Natural killer cell (primary cell): ENCODE measurements around the gene TMEM270. TPM values are rescaled to one million over a fixed set of nuclear protein-coding genes. Genes with fewer than 3 reads are reported as not detected.

Source experiments
- ATAC-seq, 3 donors: fragments of 150-1000 bp in 2 of 3; fragments of 200-7000 bp in 1 of 3; cut with Tn5 transposase; 1 replicate in 1 of 3; 2 replicates in 2 of 3; pipeline ENCODE4 v1.10.0; 2021; ENCODE audit warnings: mild to moderate bottlenecking in 2 of 3, moderate library complexity in 2 of 3
- DNase-seq, 2 donors: peaks; one replicate each; pipeline versions ENCODE4 v3.0.0 to v3.0.0-alpha.2; 2013 to 2021; ENCODE audit warnings: mixed read lengths in 1 of 2
- H3K27ac ChIP-seq: one replicate; pipeline ENCODE4 v1.5.1; 2013; ENCODE audit warnings: mild to moderate bottlenecking, low read length
- H3K27me3 ChIP-seq: one replicate; pipeline ENCODE4 v1.6.1; 2013; ENCODE audit warnings: low read length; ENCODE audit not compliant: control insufficient read depth, insufficient read depth
- H3K36me3 ChIP-seq: one replicate; pipeline ENCODE4 v1.6.1; 2013; ENCODE audit warnings: low read length; ENCODE audit not compliant: control insufficient read depth, insufficient read depth
- H3K4me1 ChIP-seq: one replicate; pipeline ENCODE4 v1.6.1; 2013; ENCODE audit warnings: low read length; ENCODE audit not compliant: control insufficient read depth, insufficient read depth
- H3K4me3 ChIP-seq: one replicate; pipeline ENCODE4 v1.5.1; 2013; ENCODE audit warnings: low read length
- H3K9me3 ChIP-seq: one replicate; pipeline ENCODE4 v1.6.1; 2013; ENCODE audit warnings: low read length; ENCODE audit not compliant: control insufficient read depth, insufficient read depth
- H3K27ac Mint-ChIP-seq, 2 donors: one replicate each; pipeline ENCODE4 v1.8.0; 2022; ENCODE audit warnings: mild to moderate bottlenecking in 2 of 2, mixed read lengths in 2 of 2, moderate library complexity in 1 of 2
- H3K27me3 Mint-ChIP-seq, 2 donors: one replicate each; pipeline ENCODE4 v1.8.0; 2022; ENCODE audit warnings: low read depth in 2 of 2, mixed read lengths in 2 of 2
- H3K36me3 Mint-ChIP-seq: one replicate; pipeline ENCODE4 v1.8.0; 2022; ENCODE audit warnings: mixed read lengths
- H3K4me1 Mint-ChIP-seq, 2 donors: one replicate each; pipeline ENCODE4 v1.8.0; 2022; ENCODE audit warnings: mixed read lengths in 2 of 2
- H3K4me3 Mint-ChIP-seq: one replicate; pipeline ENCODE4 v1.8.0; 2022; ENCODE audit warnings: mild to moderate bottlenecking, moderate library complexity, mixed read lengths
- H3K9me3 Mint-ChIP-seq, 2 donors: one replicate each; pipeline ENCODE4 v1.8.0; 2022; ENCODE audit warnings: mixed read lengths in 2 of 2
- CTCF ChIP-seq: fragments of 200-600 bp; IDR thresholded peaks from one replicate; pipeline ENCODE4 v1.8.0; 2022; ENCODE audit warnings: antibody characterized with exemption
- WGBS: methylation state at CpG from one replicate; pipeline ENCODE4 v1.1.7; 2013; ENCODE audit warnings: missing lambda C conversion rate; ENCODE audit not compliant: insufficient coverage; 5-methylcytosine and 5-hydroxymethylcytosine counted together
- intact Hi-C: fragments of 100-400 bp; cut with micrococcal nuclease; formaldehyde crosslinking; loops from one replicate; pipeline ENCODE4 v1.14.2; 2022
- total RNA-seq, 4 donors: library from RNA; stranded (reverse); fragments of 120-200 nt in 1 of 4; gene quantifications; one replicate each; pipeline versions ENCODE4 v1.2.3 to v1.2.4, GENCODE V29; 2013 to 2022

The TMEM270 gene
- total RNA-seq, 3 donors from 2014 or later (not counting 1 experiment from before 2014, with no cell fraction given) = not detected

GRCh38 chr7:73903321-73904218, 42.6 kb downstream of the TMEM270 start:
- H3K36me3 Mint-ChIP-seq = no peaks in the 10 kb centered on the region
- 93% methylated on average over 15 of the region's 15 CpGs for WGBS
- no peak overlapping the region for H3K27ac Mint-ChIP-seq
- H3K9me3 ChIP-seq = no peaks in the 10 kb centered on the region
- intact Hi-C loops = no loop called here
- H3K4me1 Mint-ChIP-seq = no peaks in the 10 kb centered on the region
- no peaks in the 10 kb centered on the region for H3K36me3 ChIP-seq
- no peak overlapping the region for H3K27ac ChIP-seq
- ATAC-seq (no peak), DNase-seq (no peak)
- H3K4me3 ChIP-seq = no peak overlapping the region
- H3K27me3 ChIP-seq = no peaks in the 10 kb centered on the region
- H3K9me3 Mint-ChIP-seq = no peaks in the 10 kb centered on the region
- H3K27me3 Mint-ChIP-seq = no peaks in the 10 kb centered on the region
- TF ChIP-seq CTCF = no peak
- no peak overlapping the region for H3K4me3 Mint-ChIP-seq
- no peaks in the 10 kb centered on the region for H3K4me1 ChIP-seq

GRCh38 chr7:73904219-73905137, 43.5 kb downstream of the TMEM270 start:
- H3K27me3 Mint-ChIP-seq = no peaks in the 10 kb centered on the region
- intact Hi-C loops = no loop called here
- WGBS = 90% methylated on average over 24 of the region's 24 CpGs
- no peaks in the 10 kb centered on the region for H3K9me3 ChIP-seq
- H3K36me3 ChIP-seq = no peaks in the 10 kb centered on the region
- no peak overlapping the region for H3K27ac Mint-ChIP-seq
- TF ChIP-seq CTCF = no peak
- H3K9me3 Mint-ChIP-seq = no peaks in the 10 kb centered on the region
- no peak for ATAC-seq
- H3K4me1 Mint-ChIP-seq = no peaks in the 10 kb centered on the region
- no peak for DNase-seq
- H3K4me3 ChIP-seq = no peak overlapping the region
- no peaks in the 10 kb centered on the region for H3K27me3 ChIP-seq
- H3K4me1 ChIP-seq = peaks cover 4% of the 10 kb centered on the region
- H3K27ac ChIP-seq = no peak overlapping the region
- no peak overlapping the region for H3K4me3 Mint-ChIP-seq
- no peaks in the 10 kb centered on the region for H3K36me3 Mint-ChIP-seq

DNA sequence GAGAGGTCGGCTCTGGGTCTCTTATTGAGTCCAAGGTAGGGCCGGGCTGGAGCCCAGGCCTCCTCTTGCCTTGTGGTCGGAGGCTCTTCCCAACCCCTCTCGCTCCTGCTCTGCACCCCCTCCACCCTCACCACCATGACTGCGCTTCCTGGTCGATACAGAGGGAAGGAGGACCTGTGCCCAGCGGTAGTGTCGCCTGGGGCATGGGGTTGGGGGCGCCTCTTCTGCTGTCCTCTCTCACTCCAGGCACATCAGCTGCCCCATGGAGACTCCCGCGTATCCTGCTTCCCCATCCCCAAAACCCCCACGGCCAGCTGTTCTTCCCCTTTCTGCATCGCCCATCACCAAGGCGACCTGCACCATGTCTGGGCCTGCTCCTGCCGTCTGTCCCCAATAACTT, 44.4 kb downstream of the TMEM270 start:
- intact Hi-C loops = no loop called here
- no peak for DNase-seq
- H3K9me3 Mint-ChIP-seq = no peaks in the 10 kb centered on the region

More for the DNA sequence above, 44.4 kb downstream of the TMEM270 start:
- H3K27me3 ChIP-seq = no peaks in the 10 kb centered on the region
- H3K27ac Mint-ChIP-seq = no peak overlapping the region
- H3K9me3 ChIP-seq = no peaks in the 10 kb centered on the region
- 82% methylated on average over 15 of the region's 15 CpGs for WGBS
- H3K4me1 ChIP-seq = peaks cover 7% of the 10 kb centered on the region
- no peak overlapping the region for H3K4me3 ChIP-seq
- no peak overlapping the region for H3K4me3 Mint-ChIP-seq
- H3K36me3 ChIP-seq = no peaks in the 10 kb centered on the region
- H3K36me3 Mint-ChIP-seq = no peaks in the 10 kb centered on the region
- no peaks in the 10 kb centered on the region for H3K4me1 Mint-ChIP-seq
- ATAC-seq = no peak
- no peaks in the 10 kb centered on the region for H3K27me3 Mint-ChIP-seq
- H3K27ac ChIP-seq = no peak overlapping the region
- TF ChIP-seq CTCF = no peak
